GM19240 (cell line): Measurements from ENCODE around the gene ARPC1B.
"Not testable (repeated sequence)": the region's sequence is repeated elsewhere in the genome, so short reads cannot be mapped to it uniquely, and the experiment has no call there.

ENCODE experiments used
- DNase-seq: peaks from one replicate; pipeline ENCODE4 v3.0.0; 2011; ENCODE audit warnings: low spot score; ENCODE audit not compliant: insufficient read length

ARPC1B gene

DNA sequence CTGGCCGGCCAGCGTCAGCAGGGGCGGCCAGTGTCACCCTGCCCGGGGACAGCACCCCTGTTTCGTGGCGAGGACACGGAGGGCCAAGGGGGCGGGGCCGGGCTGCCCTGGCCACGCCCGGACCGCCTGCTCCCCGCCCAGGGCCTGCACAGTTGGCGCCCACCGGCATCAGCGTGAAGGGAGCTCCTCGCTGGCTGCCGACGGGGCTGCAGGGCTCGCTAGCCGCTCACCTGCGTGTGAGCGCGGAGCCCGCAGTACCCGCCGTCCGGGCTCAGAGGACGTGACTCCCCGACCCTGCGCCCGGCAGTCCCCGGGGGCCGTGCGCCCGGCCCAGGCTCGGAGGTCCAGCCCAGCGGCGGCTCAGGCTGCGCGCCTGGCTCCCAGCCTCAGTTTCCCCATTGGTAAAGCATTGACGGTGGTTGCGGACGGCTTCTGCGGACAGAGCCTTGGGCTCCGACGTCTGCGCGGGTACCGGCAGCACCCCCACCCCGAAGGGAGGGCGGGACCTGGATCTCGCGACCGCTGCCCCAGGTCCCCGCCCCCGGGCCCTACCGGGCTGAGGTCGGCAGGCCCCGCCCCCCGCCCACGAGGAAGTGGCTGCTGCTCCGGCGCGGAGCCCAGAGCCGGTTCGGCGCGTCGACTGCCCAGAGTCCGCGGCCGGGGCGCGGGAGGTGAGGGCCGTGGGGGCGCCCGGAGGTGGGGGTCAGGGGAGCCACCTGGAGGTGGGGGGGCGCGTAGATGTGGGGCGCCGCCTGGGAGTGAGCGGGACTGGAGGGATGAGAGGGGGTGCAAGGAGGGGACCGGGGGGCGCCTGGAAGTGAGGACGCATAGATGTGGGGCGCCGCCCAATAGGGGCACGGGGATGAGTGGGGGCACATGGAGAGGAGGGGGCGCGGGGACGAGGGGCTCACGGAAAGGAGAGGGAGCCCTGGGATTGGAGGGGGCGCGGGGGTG, at the start of gene ARPC1B:
Gene ARPC1B, plus strand, starts transcription at position 620 of the 954 bp plus-strand sequence. CDS start 10,985 bp downstream, outside the sequence.
- peak; percentile 83 for DNase-seq

- no peak for DNase-seq
Observed at GRCh38 chr7:99325001-99325493, 49.5 kb upstream of the ARPC1B start.

DNA sequence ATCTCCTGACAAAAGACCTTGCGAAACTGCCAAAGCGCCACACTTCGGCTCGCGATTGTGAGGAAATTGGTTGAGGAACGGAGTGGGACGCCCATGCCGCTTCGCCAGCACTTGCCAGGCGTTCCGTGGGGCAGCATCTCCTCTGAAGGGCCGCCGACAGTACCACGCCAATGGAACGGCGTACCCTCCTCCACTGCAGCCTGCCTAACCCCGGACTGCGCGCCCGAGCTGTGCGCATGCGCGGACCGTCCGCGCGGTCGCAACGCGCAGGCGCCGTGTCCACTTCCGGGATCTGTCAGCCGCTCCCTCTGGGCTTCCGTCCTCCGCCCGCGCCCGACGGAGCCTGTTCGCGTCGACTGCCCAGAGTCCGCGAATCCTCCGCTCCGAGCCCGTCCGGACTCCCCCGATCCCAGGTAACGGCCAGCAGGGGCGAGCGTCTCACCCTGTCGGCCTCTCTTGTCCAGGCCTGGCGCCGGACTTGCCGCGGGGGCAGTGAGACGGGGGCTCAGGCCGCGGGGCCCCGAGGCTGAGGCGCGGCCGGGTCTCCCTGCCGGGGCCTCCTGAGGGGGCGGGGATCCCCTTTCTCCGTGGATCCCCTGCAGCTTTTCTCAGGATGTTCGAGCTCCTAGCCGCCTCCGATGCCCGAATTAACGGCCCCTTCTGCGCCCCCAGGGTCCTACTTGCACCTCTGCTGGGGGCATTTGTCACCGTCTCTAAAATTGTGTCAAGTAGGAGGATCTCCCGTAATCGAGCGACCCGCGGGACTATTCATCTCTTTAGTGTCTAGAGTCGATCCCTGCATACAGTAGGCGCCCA, 48.7 kb upstream of the ARPC1B start, which contains the start of gene ARPC1A:
Gene ARPC1A, plus strand, starts transcription at position 307 of the 816 bp plus-strand sequence. CDS start 7,456 bp downstream, outside the sequence.
- DNase-seq: peak; percentile 86

DNA sequence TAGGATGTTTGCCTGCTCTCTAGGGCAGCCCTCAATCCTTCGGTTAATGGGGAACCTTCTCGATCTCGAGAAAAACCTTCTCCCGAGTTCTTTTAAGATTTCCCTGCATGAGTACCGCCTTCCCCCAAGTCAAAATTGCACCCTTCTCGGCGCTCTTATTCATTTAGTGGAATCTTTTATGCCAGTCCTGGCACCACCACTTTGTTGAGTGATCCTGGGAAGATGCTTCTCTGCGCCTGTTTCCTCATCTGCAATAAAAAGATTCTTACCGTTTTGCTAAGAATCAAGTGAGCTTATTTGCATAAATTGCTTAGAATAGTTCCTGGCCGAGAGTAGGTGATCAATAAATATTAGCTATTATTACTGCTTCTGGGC, 48.1 kb upstream of the ARPC1B start:
- no peak for DNase-seq

DNA sequence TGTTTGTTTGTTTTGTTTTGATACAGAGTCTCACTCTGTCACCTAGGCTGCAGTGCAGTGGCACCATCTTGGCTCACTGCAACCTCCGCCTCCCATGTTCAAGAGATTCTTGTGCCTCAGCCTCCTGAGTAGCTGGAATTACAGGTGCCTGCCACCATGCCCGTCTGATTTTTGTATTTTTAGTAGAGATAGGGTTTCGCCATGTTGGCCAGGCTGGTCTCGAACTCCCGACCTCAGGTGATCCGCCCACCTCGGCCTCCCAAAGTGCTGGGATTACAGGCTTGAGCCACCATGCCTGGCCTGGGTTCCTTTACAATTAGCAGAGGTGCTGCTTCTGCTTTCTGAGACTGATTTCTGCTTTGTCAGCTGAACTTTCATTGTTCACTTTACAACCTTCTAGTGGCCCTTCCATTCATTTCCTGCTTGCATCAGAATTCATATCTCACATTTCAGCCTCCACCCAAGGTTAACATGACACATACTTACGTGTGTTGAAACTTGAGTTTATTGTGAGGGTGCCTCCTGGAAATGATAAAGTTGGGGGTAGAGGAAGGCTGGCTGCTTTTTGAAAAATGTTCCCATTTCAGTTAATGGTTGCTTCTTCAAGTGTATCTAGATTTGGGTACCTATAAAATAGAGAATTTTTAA, 44.1 kb upstream of the ARPC1B start:
- DNase-seq: not testable (repeated sequence)

GRCh38 chr7:99331002-99331401, 43.5 kb upstream of the ARPC1B start:
- DNase-seq: no peak

DNA sequence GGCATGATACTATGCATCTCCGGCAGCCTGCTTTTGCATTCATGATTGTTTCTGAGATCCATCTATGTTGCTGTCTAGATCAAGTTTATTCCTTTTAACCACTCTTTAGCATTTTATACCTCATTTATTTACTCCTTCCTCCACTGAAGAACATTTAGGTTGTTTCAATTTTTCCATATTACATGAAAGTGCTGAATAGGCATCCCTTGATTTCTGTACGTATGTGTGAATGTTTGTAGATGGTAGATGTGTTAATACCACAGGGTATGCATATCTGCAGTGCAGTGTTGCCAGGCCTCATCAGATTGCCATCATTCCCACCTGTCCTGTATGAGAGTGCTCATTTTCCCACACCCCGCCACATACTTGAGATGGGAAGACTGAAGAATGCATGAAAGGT, 34.9 kb upstream of the ARPC1B start:
- DNase-seq: no peak

GRCh38 chr7:99340659-99341058, 33.9 kb upstream of the ARPC1B start:
- DNase-seq: no peak

DNA sequence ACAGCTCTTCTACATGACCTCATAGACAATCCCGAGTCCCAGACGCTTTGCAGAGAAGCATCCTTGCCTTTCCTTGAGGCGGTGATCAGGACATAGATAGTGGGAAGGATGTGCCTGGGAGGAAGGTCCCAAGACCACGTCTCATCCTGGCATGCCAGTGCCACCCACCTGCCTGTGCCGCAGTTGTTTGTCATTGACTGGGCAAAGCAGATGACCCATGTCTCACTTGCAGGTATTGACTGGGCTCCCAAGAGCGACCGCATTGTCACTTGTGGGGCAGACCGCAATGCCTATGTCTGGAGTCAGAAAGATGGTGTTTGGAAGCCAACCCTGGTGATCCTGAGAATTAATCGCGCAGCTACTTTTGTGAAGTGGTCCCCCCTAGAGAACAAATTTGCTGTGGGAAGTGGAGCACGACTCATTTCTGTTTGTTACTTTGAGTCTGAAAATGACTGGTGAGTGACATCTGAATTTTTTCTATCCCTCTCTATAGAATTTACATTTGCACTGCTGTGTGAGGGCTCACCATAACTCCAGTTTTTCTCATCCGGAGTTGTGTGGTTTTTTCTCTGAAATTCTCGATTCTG, 30.4 kb upstream of the ARPC1B start:
- DNase-seq: no peak

DNA sequence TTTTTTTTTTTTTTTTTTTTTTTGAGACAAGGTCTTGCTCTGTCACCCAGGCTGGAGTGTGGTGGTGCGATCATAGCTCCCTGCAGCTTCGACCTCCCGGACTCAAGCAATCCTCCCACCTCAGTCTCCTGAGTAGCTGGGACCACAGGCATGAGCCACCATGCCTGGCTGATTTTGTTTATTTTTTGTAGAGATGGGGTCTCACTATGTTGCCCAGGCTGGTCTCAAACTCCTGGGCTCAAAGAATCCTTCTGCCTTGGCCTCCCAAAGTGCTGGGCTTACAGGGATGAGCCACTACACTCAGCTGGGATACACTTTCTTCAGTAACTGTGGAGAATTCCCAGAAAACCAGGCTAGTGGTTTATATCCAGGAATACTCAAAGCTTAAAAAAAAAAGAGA, 23.9 kb upstream of the ARPC1B start:
- DNase-seq: not testable (repeated sequence)

- DNase-seq: no peak
Observed at GRCh38 chr7:99352247-99352646, 22.3 kb upstream of the ARPC1B start.

- no peak for DNase-seq
Observed at GRCh38 chr7:99355098-99355497, 19.4 kb upstream of the ARPC1B start.

GRCh38 chr7:99357701-99358490, 16.6 kb upstream of the ARPC1B start:
- DNase-seq: no peak

- DNase-seq: not testable (repeated sequence)
Observed at GRCh38 chr7:99358521-99358920, 16.0 kb upstream of the ARPC1B start.

GRCh38 chr7:99359465-99360154, 14.9 kb upstream of the ARPC1B start:
- no peak for DNase-seq

GRCh38 chr7:99362801-99363200, 11.7 kb upstream of the ARPC1B start:
- no peak for DNase-seq

GRCh38 chr7:99363286-99363685, 11.2 kb upstream of the ARPC1B start:
- DNase-seq: no peak

DNA sequence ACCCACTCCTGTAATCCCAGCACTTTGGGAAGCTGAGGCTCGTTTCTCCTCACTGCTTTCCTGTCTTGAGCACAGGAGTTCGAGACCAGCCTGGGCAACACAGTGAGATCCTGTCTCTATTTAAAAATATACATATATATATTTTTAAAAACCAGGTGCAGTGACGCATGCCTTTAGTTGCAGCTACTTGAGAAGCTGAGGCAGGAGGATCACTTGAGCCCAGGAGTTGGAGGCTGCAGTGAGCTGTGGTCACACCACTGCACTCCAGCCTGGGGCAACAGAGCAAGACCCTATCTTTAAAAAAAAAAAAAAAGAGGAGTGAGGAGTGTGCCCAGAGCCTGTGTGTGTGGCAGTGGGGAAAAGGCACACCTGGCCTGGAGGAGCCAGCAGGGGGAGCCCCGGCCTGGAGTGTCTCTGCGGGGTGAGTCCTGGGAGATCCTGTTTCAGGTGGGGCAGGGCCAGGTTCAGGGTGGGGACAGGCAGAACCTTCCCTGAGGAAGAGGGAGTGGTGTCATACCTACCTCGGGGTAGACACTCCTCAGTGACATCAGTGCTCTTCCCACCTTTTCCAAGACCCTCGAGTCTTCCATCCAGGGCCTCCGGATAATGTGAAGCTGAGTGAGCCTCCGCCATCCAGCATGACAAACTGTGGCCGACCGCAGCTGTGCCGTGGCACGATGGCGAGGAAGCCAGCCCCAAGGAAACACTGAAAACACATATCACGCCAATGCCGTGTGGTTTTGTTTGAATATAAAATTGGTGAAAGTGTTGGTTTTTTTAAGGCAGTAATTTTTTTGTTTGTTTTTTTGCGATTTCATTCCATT, 9.0 kb upstream of the ARPC1B start:
- peak; percentile 43 for DNase-seq

DNA sequence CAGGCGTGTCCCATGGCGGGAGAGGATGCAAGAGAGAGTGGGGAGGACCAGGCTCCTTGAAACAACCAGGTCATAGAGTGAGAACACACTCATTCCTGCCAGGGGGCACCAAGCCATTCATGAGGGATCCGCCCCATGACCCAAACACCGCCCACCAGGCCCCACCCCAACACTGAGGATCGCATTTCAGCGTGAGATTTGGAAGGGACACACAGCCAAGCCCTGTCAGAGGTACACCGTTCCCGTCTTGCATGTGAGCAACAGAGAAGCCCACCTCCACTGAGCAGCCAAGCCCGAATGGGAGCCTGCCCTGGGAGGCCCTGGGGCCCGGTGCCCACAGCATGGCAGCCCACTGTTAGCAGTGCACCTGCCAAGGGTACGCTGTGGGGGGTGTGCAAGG, 7.9 kb upstream of the ARPC1B start:
- no peak for DNase-seq
